Measurements from ENCODE around the gene HSD17B14.
"Not testable (repeated sequence)": the region's sequence is repeated elsewhere in the genome, so short reads cannot be mapped to it uniquely, and the experiment has no call there.

The HSD17B14 gene

GRCh38 chr19:48836089-48837017 is at the start of gene HSD17B14:
HSD17B14 (minus strand) TSS chr19:48836491; CDS start chr19:48836411, 80 bp downstream.
- DNase-seq = no peak

GRCh38 chr19:48883726-48884125 is 47.4 kb upstream of the HSD17B14 start:
- DNase-seq = no peak

GRCh38 chr19:48881741-48882657 is 45.7 kb upstream of the HSD17B14 start:
- peak; percentile 62 for DNase-seq

GRCh38 chr19:48879696-48880095 is 43.4 kb upstream of the HSD17B14 start:
- not testable (repeated sequence) for DNase-seq

- no peak for DNase-seq
These were observed 42.8 kb upstream of the HSD17B14 start for GRCh38 chr19:48879025-48879637.

GRCh38 chr19:48878196-48879024 is 42.1 kb upstream of the HSD17B14 start:
- DNase-seq = peak; percentile 100

GRCh38 chr19:48877855-48878195 is 41.5 kb upstream of the HSD17B14 start:
- no peak for DNase-seq

- peak; percentile 94 for DNase-seq
These were observed 40.0 kb upstream of the HSD17B14 start for GRCh38 chr19:48876043-48876981.

- DNase-seq = peak; percentile 79
These were observed 38.2 kb upstream of the HSD17B14 start for GRCh38 chr19:48874303-48875135.

- DNase-seq = peak; percentile 99
These were observed 37.4 kb upstream of the HSD17B14 start for GRCh38 chr19:48873476-48874302.

GRCh38 chr19:48872884-48873475 is 36.7 kb upstream of the HSD17B14 start:
- peak; percentile 96 for DNase-seq

GRCh38 chr19:48872182-48872883 is 36.0 kb upstream of the HSD17B14 start, which contains the start of gene PPP1R15A:
PPP1R15A (plus strand) TSS chr19:48872421; CDS start chr19:48873234, 813 bp downstream.
- DNase-seq = peak; percentile 98

GRCh38 chr19:48871471-48872181 is 35.3 kb upstream of the HSD17B14 start:
- not testable (repeated sequence) for DNase-seq

GRCh38 chr19:48870048-48870447 is 33.8 kb upstream of the HSD17B14 start:
- DNase-seq = no peak

- no peak for DNase-seq
These were observed 32.0 kb upstream of the HSD17B14 start, which contains the start of gene PLEKHA4 for GRCh38 chr19:48868114-48868886. PLEKHA4 (minus strand) TSS chr19:48868617; CDS start chr19:48867620, 997 bp downstream.

- no peak for DNase-seq
These were observed 31.4 kb upstream of the HSD17B14 start for GRCh38 chr19:48867746-48868113.
